GM12801 (cell line): Measurements from ENCODE around the gene VAV3.

Experiments used
- TF ChIP-seq, protein P1 (sequence below): IDR thresholded peaks from one replicate; pipeline ENCODE4 v1.5.1; 2011; ENCODE audit warnings: control low read depth; ENCODE audit not compliant: insufficient read length; ENCODE audit errors: extremely low read depth

VAV3 gene

DNA sequence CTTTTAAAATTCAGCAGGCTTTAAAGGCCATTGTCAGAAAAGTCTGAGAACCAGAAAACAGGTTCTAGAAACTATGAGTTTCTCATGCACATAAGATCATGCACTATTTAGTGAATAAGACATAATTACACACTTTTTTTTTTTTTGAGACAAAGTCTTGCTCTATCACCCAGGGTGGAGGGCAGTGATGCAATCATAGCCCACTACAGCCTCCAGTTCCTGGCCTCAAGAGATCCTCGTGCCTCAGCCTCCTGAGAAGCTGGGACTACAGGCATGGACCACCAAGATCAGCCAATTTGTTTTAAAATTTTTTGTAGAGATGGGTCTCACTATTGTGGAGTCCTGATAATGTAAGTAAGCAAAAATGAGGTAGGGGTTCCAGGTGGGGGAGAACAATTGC lies 134.9 kb downstream of the VAV3 start:
- TF ChIP-seq, protein P1, sequence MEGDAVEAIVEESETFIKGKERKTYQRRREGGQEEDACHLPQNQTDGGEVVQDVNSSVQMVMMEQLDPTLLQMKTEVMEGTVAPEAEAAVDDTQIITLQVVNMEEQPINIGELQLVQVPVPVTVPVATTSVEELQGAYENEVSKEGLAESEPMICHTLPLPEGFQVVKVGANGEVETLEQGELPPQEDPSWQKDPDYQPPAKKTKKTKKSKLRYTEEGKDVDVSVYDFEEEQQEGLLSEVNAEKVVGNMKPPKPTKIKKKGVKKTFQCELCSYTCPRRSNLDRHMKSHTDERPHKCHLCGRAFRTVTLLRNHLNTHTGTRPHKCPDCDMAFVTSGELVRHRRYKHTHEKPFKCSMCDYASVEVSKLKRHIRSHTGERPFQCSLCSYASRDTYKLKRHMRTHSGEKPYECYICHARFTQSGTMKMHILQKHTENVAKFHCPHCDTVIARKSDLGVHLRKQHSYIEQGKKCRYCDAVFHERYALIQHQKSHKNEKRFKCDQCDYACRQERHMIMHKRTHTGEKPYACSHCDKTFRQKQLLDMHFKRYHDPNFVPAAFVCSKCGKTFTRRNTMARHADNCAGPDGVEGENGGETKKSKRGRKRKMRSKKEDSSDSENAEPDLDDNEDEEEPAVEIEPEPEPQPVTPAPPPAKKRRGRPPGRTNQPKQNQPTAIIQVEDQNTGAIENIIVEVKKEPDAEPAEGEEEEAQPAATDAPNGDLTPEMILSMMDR: no peak

DNA sequence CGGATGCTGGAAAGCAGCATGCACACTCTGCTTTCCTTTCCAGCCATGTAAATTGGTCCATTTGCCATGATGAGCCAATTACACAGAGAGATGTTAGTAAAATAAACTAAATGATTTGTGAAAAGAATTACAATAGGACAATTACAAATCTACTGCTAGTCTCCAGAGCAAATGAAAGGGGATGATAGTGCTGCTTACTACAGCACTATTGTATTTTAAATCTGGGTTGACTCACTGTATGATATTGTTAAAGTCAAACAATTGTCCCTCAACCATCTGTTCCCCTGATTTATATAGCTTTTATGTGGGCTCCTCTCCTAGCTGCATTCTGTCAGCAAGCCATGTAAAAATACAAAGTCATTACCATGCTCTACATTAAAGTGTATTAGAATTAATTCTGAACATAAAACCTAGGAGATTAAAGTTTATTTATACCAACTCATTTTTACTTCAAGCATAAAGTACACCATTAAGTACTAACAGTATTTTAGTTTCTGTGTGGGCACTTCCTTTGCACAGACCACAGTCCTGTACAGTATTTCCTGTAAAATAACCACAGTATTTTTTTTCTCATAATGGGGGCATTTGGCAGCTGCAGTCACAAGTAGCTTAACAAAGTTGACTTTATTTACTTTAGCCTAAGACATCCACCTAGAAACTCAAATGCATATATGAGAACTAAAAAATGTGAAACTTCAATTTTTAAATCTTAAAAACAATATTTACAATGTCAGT lies 135.8 kb downstream of the VAV3 start:
- TF ChIP-seq, protein P1: no peak

DNA sequence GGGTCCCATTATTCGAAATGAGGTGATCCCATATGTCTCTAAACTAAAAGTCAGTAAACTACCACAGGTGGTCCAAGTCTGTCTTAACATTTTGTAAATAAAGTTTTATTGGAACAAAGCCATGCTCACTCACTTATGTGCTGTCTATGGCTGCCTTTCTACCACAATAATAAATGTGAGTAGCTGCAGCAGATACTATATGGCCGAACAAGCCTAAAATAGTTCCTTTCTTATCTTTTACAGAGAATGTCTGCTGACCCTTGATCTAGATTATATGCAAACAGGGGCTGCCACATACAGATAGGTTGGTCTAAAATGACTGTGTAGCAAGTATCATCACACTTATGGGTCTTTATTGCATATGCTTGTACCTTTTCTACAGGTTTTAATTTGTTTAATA lies 140.0 kb downstream of the VAV3 start:
- TF ChIP-seq, protein P1: no peak

DNA sequence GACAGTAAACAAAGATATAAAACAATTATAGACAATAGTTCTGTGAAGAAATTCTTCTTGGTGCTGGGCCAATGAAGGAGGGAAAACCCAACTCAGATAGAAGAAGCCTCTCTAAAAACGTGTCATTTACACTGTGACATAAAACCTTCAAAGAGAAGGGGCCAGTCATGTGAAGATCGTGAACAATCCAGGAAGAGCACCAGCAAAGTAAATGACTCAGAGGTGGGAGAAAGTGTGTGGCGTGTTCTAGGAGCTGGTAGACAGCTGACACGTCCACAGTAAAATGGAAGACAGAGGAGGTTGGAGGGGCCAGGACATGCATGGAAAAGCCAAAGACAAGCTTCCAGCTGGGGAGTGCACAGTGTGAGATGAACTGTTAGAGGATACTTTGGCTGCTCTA lies 143.6 kb downstream of the VAV3 start:
- TF ChIP-seq, protein P1: no peak

DNA sequence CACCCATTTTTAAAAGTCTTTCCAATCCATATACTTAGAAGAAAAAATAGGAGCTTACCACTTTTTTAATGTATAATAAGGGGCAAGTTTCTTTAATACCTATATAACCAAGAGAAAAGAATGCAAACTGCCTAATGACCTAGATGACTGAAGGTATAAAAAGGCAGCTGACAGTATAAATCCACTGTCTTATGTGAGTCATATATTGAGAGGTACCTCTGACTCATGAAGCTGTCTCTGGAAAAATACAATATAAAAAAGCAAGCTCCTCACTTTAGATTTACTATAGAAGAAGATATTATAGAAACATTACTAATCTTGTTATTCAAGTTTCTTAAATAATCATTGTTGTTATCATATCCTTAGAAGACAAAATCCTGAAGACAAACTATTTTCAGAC lies 144.2 kb downstream of the VAV3 start:
- TF ChIP-seq, protein P1: no peak

DNA sequence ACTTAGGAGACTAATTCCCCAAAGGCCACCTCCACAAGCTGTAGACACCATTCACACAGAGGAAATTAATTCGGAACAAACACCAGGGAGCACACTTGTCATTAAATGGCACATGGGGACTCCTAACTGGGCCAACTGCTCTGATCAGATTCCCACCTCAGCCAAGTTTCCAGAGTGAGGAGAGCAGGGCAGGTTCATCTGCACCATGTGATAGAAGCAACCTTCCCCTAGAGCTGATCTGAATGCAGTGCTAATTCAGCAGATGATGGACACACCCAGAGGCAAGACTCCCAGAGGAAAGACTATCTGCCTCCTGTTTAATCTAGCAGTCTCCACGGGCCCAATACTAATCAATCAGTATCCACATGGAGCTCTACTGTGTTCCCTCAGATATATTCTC lies 147.0 kb downstream of the VAV3 start:
- TF ChIP-seq, protein P1: no peak

DNA sequence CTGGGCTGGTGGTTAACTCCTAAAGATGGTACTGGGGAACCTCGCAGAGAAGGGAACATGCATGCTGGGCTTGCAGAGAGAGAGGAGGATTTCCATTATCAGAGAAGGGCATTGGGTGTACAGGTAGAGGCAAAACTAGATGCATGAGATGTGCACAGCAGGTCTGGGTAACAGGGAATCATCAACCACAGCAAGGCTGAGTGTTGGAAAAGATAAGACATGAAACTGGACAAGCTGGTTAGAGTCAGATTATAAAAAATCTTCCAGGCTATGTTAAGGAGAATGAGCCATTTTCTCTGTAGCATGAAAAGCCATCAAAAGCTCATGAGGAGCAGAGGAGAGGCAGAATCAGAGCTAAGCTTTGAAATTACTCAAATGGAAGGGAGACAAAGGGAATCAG lies 147.8 kb downstream of the VAV3 start:
- TF ChIP-seq, protein P1: no peak
